ENCODE measurements around the gene MTMR2.

MTMR2 gene

GRCh38 chr11:95923728-95924413 is at the start of gene MTMR2:
TSS of gene MTMR2 (minus strand) at chr11:95924107. CDS start at chr11:95923954, 153 bp downstream.
- peak; percentile 77 to 79 for DNase-seq

GRCh38 chr11:95972060-95972459 is 48.2 kb upstream of the MTMR2 start:
- no peak for DNase-seq

- DNase-seq = no peak
These were observed 44.7 kb upstream of the MTMR2 start for GRCh38 chr11:95968585-95968984.

GRCh38 chr11:95964281-95964680 is 40.4 kb upstream of the MTMR2 start:
- DNase-seq = no peak

- no peak for DNase-seq
These were observed 37.9 kb upstream of the MTMR2 start for GRCh38 chr11:95961758-95962157.

- DNase-seq = no peak
These were observed 27.0 kb upstream of the MTMR2 start for GRCh38 chr11:95950905-95951304.

- no peak for DNase-seq
These were observed 24.7 kb upstream of the MTMR2 start for GRCh38 chr11:95948637-95949036.

GRCh38 chr11:95944623-95945022 is 20.7 kb upstream of the MTMR2 start:
- DNase-seq = no peak

GRCh38 chr11:95943546-95943945 is 19.6 kb upstream of the MTMR2 start:
- no peak for DNase-seq

GRCh38 chr11:95939091-95939490 is 15.2 kb upstream of the MTMR2 start:
- DNase-seq = no peak

GRCh38 chr11:95937358-95937757 is 13.5 kb upstream of the MTMR2 start:
- DNase-seq = no peak

GRCh38 chr11:95933594-95933993 is 9.7 kb upstream of the MTMR2 start:
- no peak for DNase-seq

GRCh38 chr11:95931916-95932315 is 8.0 kb upstream of the MTMR2 start:
- no peak for DNase-seq

- no peak for DNase-seq
These were observed 7.0 kb upstream of the MTMR2 start for GRCh38 chr11:95930948-95931347.

GRCh38 chr11:95926726-95927125 is 2.8 kb upstream of the MTMR2 start:
- DNase-seq = no peak

GRCh38 chr11:95925011-95925410 is 1.1 kb upstream of the MTMR2 start:
- no peak for DNase-seq

- no peak for DNase-seq
These were observed 480 bp upstream of the MTMR2 start for GRCh38 chr11:95924414-95924760.

- DNase-seq = no peak
These were observed 524 bp downstream of the MTMR2 start for GRCh38 chr11:95923439-95923727.

- no peak for DNase-seq
These were observed 1.1 kb downstream of the MTMR2 start for GRCh38 chr11:95922536-95923438.

GRCh38 chr11:95922099-95922498 is 1.8 kb downstream of the MTMR2 start:
- no peak for DNase-seq

GRCh38 chr11:95920460-95921105 is 3.3 kb downstream of the MTMR2 start:
- no peak for DNase-seq

GRCh38 chr11:95919514-95919913 is 4.4 kb downstream of the MTMR2 start:
- DNase-seq = no peak

- no peak for DNase-seq
These were observed 5.2 kb downstream of the MTMR2 start for GRCh38 chr11:95918720-95919119.

- DNase-seq = no peak
These were observed 5.9 kb downstream of the MTMR2 start for GRCh38 chr11:95918056-95918455.
